Activated naive CD4-positive, alpha-beta T cell treated with anti-CD3 and anti-CD28 coated beads for 36 hours (primary cell): ENCODE measurements around the gene TPK1. TPM values are rescaled to one million over a fixed set of nuclear protein-coding genes. Genes with fewer than 3 reads are reported as not detected.
"Not testable (repeated sequence)": the region's sequence is repeated elsewhere in the genome, so short reads cannot be mapped to it uniquely, and the experiment has no call there.

ENCODE experiments used
- CTCF ChIA-PET: fragments of 350-600 bp; sonication (Branson Sonifier 250); formaldehyde crosslinking; loops from one replicate; lab custom pipeline; 2021; ENCODE audit warnings: antibody characterized with exemption; lab: Charles Lee
- DNase-seq: peaks from one replicate; pipeline ENCODE4 v3.0.0-alpha.2; 2020
- H3K27ac Mint-ChIP-seq: one replicate; pipeline ENCODE4 v1.8.0; 2021; ENCODE audit warnings: mild to moderate bottlenecking, mixed read lengths
- H3K27me3 Mint-ChIP-seq: one replicate; pipeline ENCODE4 v1.8.0; 2021; ENCODE audit warnings: low read depth, mixed read lengths
- H3K36me3 Mint-ChIP-seq: one replicate; pipeline ENCODE4 v1.8.0; 2021; ENCODE audit warnings: low read depth, mixed read lengths
- H3K4me1 Mint-ChIP-seq: one replicate; pipeline ENCODE4 v1.8.0; 2021; ENCODE audit warnings: low read depth, mixed read lengths
- H3K4me3 Mint-ChIP-seq: one replicate; pipeline ENCODE4 v1.8.0; 2021; ENCODE audit warnings: mild to moderate bottlenecking, moderate library complexity, mixed read lengths
- H3K9me3 Mint-ChIP-seq: one replicate; pipeline ENCODE4 v1.8.0; 2021; ENCODE audit warnings: mixed read lengths
- intact Hi-C: fragments of 100-400 bp; cut with micrococcal nuclease; formaldehyde crosslinking; loops from one replicate; pipeline ENCODE4 v1.15.1; 2023
- total RNA-seq, 2 experiments: library from RNA; stranded (reverse); gene quantifications; one replicate each; pipeline ENCODE4 v1.2.3, GENCODE V29; 2021

TPK1 gene
- total RNA-seq, 2 experiments from 2014 or later = 26.4 to 28.6 TPM

- CTCF ChIA-PET = interaction anchor here (1.1 to 8.2 kb wide), 5 partner anchors 10 to 16 kb away, joined by 3 to 30 read pairs (median 4); partner anchors contain the start of gene TPK1
- intact Hi-C loops = loop anchor here (1.0 to 10.0 kb wide), 6 partner anchors 9 to 1536 kb away; partner anchors contain the start of genes CASP2 and TMEM139
- H3K27me3 Mint-ChIP-seq = no peaks in the 10 kb centered on the region
- peaks cover 80% of the 10 kb centered on the region for H3K4me1 Mint-ChIP-seq
- H3K36me3 Mint-ChIP-seq = peaks cover 7% of the 10 kb centered on the region
- H3K4me3 Mint-ChIP-seq = peak overlapping the region; percentile 57
- H3K9me3 Mint-ChIP-seq = no peaks in the 10 kb centered on the region
- H3K27ac Mint-ChIP-seq = peak overlapping the region; percentile 94
- DNase-seq = peak; percentile 60
Measured at GRCh38 chr7:144821067-144821466, 14.8 kb downstream of the TPK1 start.

GRCh38 chr7:144820552-144820951 is 15.3 kb downstream of the TPK1 start:
- peaks cover 7% of the 10 kb centered on the region for H3K36me3 Mint-ChIP-seq
- intact Hi-C loops = loop anchor here (10.0 kb wide), 1 partner anchor 1536 kb away; the partner anchor contains the start of genes CASP2 and TMEM139
- H3K9me3 Mint-ChIP-seq = no peaks in the 10 kb centered on the region
- peak overlapping the region; percentile 3 for H3K4me3 Mint-ChIP-seq
- CTCF ChIA-PET = interaction anchor here (1.1 to 8.2 kb wide), 4 partner anchors 9 to 15 kb away, joined by 3 to 30 read pairs (median 10); partner anchors contain the start of gene TPK1
- peaks cover 80% of the 10 kb centered on the region for H3K4me1 Mint-ChIP-seq
- H3K27ac Mint-ChIP-seq = peak overlapping the region; percentile 94
- H3K27me3 Mint-ChIP-seq = no peaks in the 10 kb centered on the region
- peak; percentile 45 for DNase-seq

GRCh38 chr7:144819566-144819965 is 16.3 kb downstream of the TPK1 start:
- CTCF ChIA-PET = interaction anchor here (0.6 to 8.2 kb wide), 3 partner anchors 8 to 16 kb away, joined by 4 to 30 read pairs (median 4); partner anchors contain the start of gene TPK1
- intact Hi-C loops = loop anchor here (10.0 kb wide), 1 partner anchor 1565 kb away; no protein-coding TSS in a partner anchor

GRCh38 chr7:144818511-144818910 is 17.3 kb downstream of the TPK1 start:
- Mint-ChIP-seq H3K9me3 (no peaks in the 10 kb centered on the region), H3K4me1 (peaks cover 76% of the 10 kb centered on the region), H3K4me3 (peak overlapping the region; percentile 35), H3K27ac (peak overlapping the region; percentile 94), H3K27me3 (no peaks in the 10 kb centered on the region), H3K36me3 (peaks cover 8% of the 10 kb centered on the region)
- intact Hi-C loops = loop anchor here (10.0 kb wide), 1 partner anchor 1564 kb away; no protein-coding TSS in a partner anchor
- peak; percentile 80 for DNase-seq
- CTCF ChIA-PET = interaction anchor here (0.6 to 8.2 kb wide), 3 partner anchors 8 to 17 kb away, joined by 3 to 30 read pairs (median 4); partner anchors contain the start of gene TPK1

More at GRCh38 chr7:144819566-144819965, 16.3 kb downstream of the TPK1 start:
- no peaks in the 10 kb centered on the region for H3K27me3 Mint-ChIP-seq
- H3K4me3 Mint-ChIP-seq = no peak overlapping the region
- H3K36me3 Mint-ChIP-seq = peaks cover 8% of the 10 kb centered on the region
- peaks cover 79% of the 10 kb centered on the region for H3K4me1 Mint-ChIP-seq
- peak overlapping the region; percentile 94 for H3K27ac Mint-ChIP-seq
- DNase-seq = no peak
- no peaks in the 10 kb centered on the region for H3K9me3 Mint-ChIP-seq

- Mint-ChIP-seq H3K4me1 (peaks cover 71% of the 10 kb centered on the region), H3K9me3 (no peaks in the 10 kb centered on the region), H3K36me3 (peaks cover 8% of the 10 kb centered on the region), H3K27me3 (no peaks in the 10 kb centered on the region), H3K4me3 (no peak overlapping the region), H3K27ac (no peak overlapping the region)
- CTCF ChIA-PET = interaction anchor here (8.2 kb wide), 1 partner anchor 19 kb away, joined by 30 read pairs; the partner anchor contains the start of gene TPK1
- intact Hi-C loops = loop anchor here (10.0 kb wide), 1 partner anchor 1562 kb away; no protein-coding TSS in a partner anchor
- no peak for DNase-seq
Measured at GRCh38 chr7:144817001-144817400, 18.9 kb downstream of the TPK1 start.

- H3K4me1 Mint-ChIP-seq = peaks cover 62% of the 10 kb centered on the region
- no peak for DNase-seq
- no peak overlapping the region for H3K4me3 Mint-ChIP-seq
- H3K36me3 Mint-ChIP-seq = peaks cover 5% of the 10 kb centered on the region
- no peak overlapping the region for H3K27ac Mint-ChIP-seq
- H3K9me3 Mint-ChIP-seq = no peaks in the 10 kb centered on the region
- CTCF ChIA-PET = no interaction called here
- intact Hi-C loops = loop anchor here (10.0 kb wide), 1 partner anchor 1559 kb away; no protein-coding TSS in a partner anchor
- no peaks in the 10 kb centered on the region for H3K27me3 Mint-ChIP-seq
Measured at GRCh38 chr7:144814299-144814698, 21.6 kb downstream of the TPK1 start.

- peaks cover 5% of the 10 kb centered on the region for H3K36me3 Mint-ChIP-seq
- no peaks in the 10 kb centered on the region for H3K27me3 Mint-ChIP-seq
- peak overlapping the region; percentile 95 for H3K27ac Mint-ChIP-seq
- peak overlapping the region; percentile 72 for H3K4me3 Mint-ChIP-seq
- peak; percentile 70 for DNase-seq
- CTCF ChIA-PET = interaction anchor here (0.6 to 3.9 kb wide), 6 partner anchors 9 to 325 kb away, joined by 3 to 17 read pairs (median 4); partner anchors contain the start of gene TPK1
- no peaks in the 10 kb centered on the region for H3K9me3 Mint-ChIP-seq
- H3K4me1 Mint-ChIP-seq = peaks cover 61% of the 10 kb centered on the region
- intact Hi-C loops = loop anchor here (1.0 to 10.0 kb wide), 6 partner anchors 8 to 1558 kb away; no protein-coding TSS in a partner anchor
Measured at GRCh38 chr7:144812379-144813283, 23.2 kb downstream of the TPK1 start.

GRCh38 chr7:144805627-144806239 is 30.1 kb downstream of the TPK1 start:
- H3K4me1 Mint-ChIP-seq = peaks cover 63% of the 10 kb centered on the region
- DNase-seq = no peak
- H3K9me3 Mint-ChIP-seq = peaks cover 6% of the 10 kb centered on the region
- H3K4me3 Mint-ChIP-seq = no peak overlapping the region
- CTCF ChIA-PET = interaction anchor here (0.8 to 1.1 kb wide), 3 partner anchors 15 to 20 kb away, joined by 3 to 5 read pairs (median 4); no protein-coding TSS in a partner anchor
- H3K27me3 Mint-ChIP-seq = no peaks in the 10 kb centered on the region
- peaks cover 24% of the 10 kb centered on the region for H3K36me3 Mint-ChIP-seq
- intact Hi-C loops = loop anchor here (1.0 kb wide), 1 partner anchor 16 kb away; no protein-coding TSS in a partner anchor
- H3K27ac Mint-ChIP-seq = no peak overlapping the region

- H3K4me3 Mint-ChIP-seq, intact Hi-C loops, H3K27ac Mint-ChIP-seq, H3K27me3 Mint-ChIP-seq, DNase-seq: not testable (repeated sequence)
- H3K4me1 Mint-ChIP-seq = peaks cover 59% of the 10 kb centered on the region
- H3K36me3 Mint-ChIP-seq = peaks cover 44% of the 10 kb centered on the region
- peaks cover 16% of the 10 kb centered on the region for H3K9me3 Mint-ChIP-seq
- CTCF ChIA-PET = interaction anchor here (0.9 to 1.0 kb wide), 2 partner anchors 13 to 14 kb away, joined by 3 read pairs; no protein-coding TSS in a partner anchor
Measured at GRCh38 chr7:144800678-144801436, 35.0 kb downstream of the TPK1 start.

GRCh38 chr7:144796919-144797318 is 38.9 kb downstream of the TPK1 start:
- CTCF ChIA-PET = interaction anchor here (1.3 kb wide), 1 partner anchor 9 kb away, joined by 4 read pairs; no protein-coding TSS in a partner anchor
- H3K4me1 Mint-ChIP-seq = peaks cover 31% of the 10 kb centered on the region
- H3K27me3 Mint-ChIP-seq = no peaks in the 10 kb centered on the region
- DNase-seq = no peak
- H3K4me3 Mint-ChIP-seq = no peak overlapping the region
- no peak overlapping the region for H3K27ac Mint-ChIP-seq
- H3K36me3 Mint-ChIP-seq = peaks cover 33% of the 10 kb centered on the region
- intact Hi-C loops = no loop called here
- peaks cover 15% of the 10 kb centered on the region for H3K9me3 Mint-ChIP-seq

- Mint-ChIP-seq H3K27me3 (no peaks in the 10 kb centered on the region), H3K36me3 (peaks cover 5% of the 10 kb centered on the region), H3K27ac (no peak overlapping the region), H3K4me3 (no peak overlapping the region), H3K9me3 (no peaks in the 10 kb centered on the region), H3K4me1 (peaks cover 11% of the 10 kb centered on the region)
- no peak for DNase-seq
- intact Hi-C loops = no loop called here
- CTCF ChIA-PET = interaction anchor here (2.6 kb wide), 1 partner anchor 9 kb away, joined by 8 read pairs; no protein-coding TSS in a partner anchor
Measured at GRCh38 chr7:144792050-144792449, 43.8 kb downstream of the TPK1 start.
